ENCODE measurements around the gene GABARAP. TPM values are rescaled to one million over a fixed set of nuclear protein-coding genes. Genes with fewer than 3 reads are reported as not detected.

GABARAP gene
- total and polyA plus RNA-seq, 2 of the 13 experiments (the other 11 are each of a cell fraction or from before 2014, with no cell fraction given), result 161 to 310 TPM

DNA sequence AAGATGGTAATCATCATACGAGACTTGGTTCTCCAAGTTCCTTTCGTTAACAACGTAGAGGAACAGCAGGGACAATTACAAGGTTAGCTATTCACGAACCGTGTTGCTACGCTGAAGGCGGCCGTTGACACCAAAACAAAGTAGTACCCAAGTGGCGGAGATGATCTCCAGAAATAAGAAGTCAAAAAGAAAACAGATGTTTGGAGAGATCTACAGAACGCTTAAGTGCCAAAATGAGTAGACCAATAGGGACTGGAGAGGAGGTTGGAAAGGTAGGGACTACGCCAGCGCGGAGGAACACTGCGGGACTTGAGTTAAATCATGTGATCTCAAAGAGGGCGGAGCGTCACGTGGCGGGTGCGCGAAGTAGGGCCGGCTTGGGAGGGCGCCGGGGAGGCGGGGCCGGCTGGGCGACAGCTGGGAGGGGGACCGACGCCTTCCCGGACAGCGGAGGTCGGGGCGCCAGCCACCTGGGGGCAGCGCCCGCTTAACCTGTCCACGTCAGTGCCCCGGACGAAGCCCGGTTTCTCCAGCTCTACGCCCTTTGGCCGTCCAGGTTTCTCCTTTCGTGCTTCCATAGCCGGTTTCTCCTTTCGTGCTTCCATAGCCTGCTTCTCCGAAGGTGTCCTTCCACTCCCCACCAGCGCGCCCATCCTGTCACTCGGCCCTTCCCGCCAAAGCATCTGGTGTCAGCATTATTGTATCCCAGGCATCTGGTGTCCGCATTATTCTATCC lies 636 bp upstream of the GABARAP start (continued):
- TF ChIP-seq ADNP (CRISPR knock-in tag; IDR thresholded peaks at IDR 0.05), result no peak
- no peak for TF ChIP-seq ZNF841 (CRISPR knock-in tag; IDR thresholded peaks at IDR 0.05; ENCODE audit: borderline replicate concordance)
- TF ChIP-seq NFE2 (CRISPR knock-in tag; IDR thresholded peaks at IDR 0.05), result no peak
- TF ChIP-seq TARDBP (CRISPR knock-in tag; IDR thresholded peaks at IDR 0.05), result peak; percentile 53
- TF ChIP-seq SOX5 (CRISPR knock-in tag; IDR thresholded peaks at IDR 0.05; ENCODE audit: borderline replicate concordance), result peak; percentile 73
- TF ChIP-seq ZNF670 (CRISPR knock-in tag; IDR thresholded peaks at IDR 0.05; ENCODE audit: borderline replicate concordance), result no peak; the same call in 1 of the 2 replicates
- TF ChIP-seq RAD51 (IDR thresholded peaks at IDR 0.05; ENCODE audit: borderline replicate concordance), result peak; percentile 97
- TF ChIP-seq ZNF891 (CRISPR knock-in tag; IDR thresholded peaks at IDR 0.05), result peak; percentile 41; the same call in 1 of the 2 replicates
- TF ChIP-seq SATB2 (CRISPR knock-in tag; IDR thresholded peaks at IDR 0.05), result no peak
- TF ChIP-seq ZXDC (CRISPR knock-in tag; IDR thresholded peaks at IDR 0.05), result 0 out of 2 replicates have a peak, but pooled peaks have one; percentile 20
- TF ChIP-seq HNRNPK (IDR thresholded peaks at IDR 0.05; ENCODE audit: low read depth, low read length, poor library complexity, severe bottlenecking), result no peak
- TF ChIP-seq SRY (CRISPR knock-in tag; IDR thresholded peaks at IDR 0.05), result peak; percentile 52; the same call in 1 of the 2 replicates
- no peak for TF ChIP-seq ZSCAN21 (CRISPR knock-in tag; IDR thresholded peaks at IDR 0.05; ENCODE audit: borderline replicate concordance)
- TF ChIP-seq, protein P1, sequence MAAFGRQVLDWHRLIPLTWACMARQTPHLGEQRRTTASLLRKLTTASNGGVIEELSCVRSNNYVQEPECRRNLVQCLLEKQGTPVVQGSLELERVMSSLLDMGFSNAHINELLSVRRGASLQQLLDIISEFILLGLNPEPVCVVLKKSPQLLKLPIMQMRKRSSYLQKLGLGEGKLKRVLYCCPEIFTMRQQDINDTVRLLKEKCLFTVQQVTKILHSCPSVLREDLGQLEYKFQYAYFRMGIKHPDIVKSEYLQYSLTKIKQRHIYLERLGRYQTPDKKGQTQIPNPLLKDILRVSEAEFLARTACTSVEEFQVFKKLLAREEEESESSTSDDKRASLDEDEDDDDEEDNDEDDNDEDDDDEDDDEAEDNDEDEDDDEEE (CRISPR knock-in tag; IDR thresholded peaks at IDR 0.05), result 0 out of 2 replicates have a peak, but pooled peaks have one; percentile 47
- peak; percentile 74; the same call in 1 of the 2 replicates for TF ChIP-seq HDAC1 (CRISPR knock-in tag; IDR thresholded peaks at IDR 0.05)
- TF ChIP-seq DNMT1 (CRISPR knock-in tag; IDR thresholded peaks at IDR 0.05), result no peak
- TF ChIP-seq RBM22 (optimal IDR thresholded peaks at IDR 0.05; ENCODE audit: low read length), result peak; percentile 84
- peak; percentile 43; the same call in 1 of the 2 replicates for TF ChIP-seq NFIC (IDR thresholded peaks at IDR 0.05; ENCODE audit: low read length)
- 0 out of 2 replicates have a peak, but pooled peaks have one; percentile 23 for TF ChIP-seq ZNF512B (CRISPR knock-in tag; IDR thresholded peaks at IDR 0.05; ENCODE audit: borderline replicate concordance)
- TF ChIP-seq NR2F6 (IDR thresholded peaks at IDR 0.05), result no peak
- TF ChIP-seq NR2F6 (CRISPR knock-in tag; IDR thresholded peaks at IDR 0.05), result peak; percentile 57; the same call in 1 of the 2 replicates
- peak; percentile 64 for TF ChIP-seq CTCF (CRISPR knock-in tag; IDR thresholded peaks at IDR 0.05)
- no peak for TF ChIP-seq SNRNP70 (IDR thresholded peaks at IDR 0.05; ENCODE audit: low read depth, low read length)
